ENCODE measurements around the gene DHDDS.
"Not testable (repeated sequence)": the region's sequence is repeated elsewhere in the genome, so short reads cannot be mapped to it uniquely, and the experiment has no call there.

The DHDDS gene

GRCh38 chr1:26472901-26473845 lies 41.1 kb downstream of the DHDDS start:
- intact Hi-C loops (cut with DNase I) = loop anchor here (1.0 to 2.0 kb wide), 2 partner anchors 28 to 41 kb away; partner anchors contain the start of gene DHDDS

DNA sequence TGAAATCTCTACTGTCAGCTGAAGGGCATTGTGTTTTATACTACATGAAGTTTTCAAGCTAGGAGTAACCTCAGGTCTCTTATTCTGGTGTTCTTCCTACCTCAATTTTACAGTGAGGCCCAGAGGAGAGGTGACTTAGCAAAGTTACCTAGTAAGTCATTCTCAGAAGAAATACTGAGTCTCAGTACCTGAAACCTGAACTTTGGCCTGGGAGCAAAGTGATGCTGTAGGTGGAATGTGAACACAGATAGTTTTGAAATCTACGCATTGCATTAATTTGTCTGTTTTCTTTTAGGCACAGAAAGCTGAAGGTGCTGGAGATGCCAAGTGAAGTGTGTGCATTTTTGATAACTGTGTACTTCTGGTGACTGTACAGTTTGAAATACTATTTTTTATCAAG lies 42.7 kb downstream of the DHDDS start:
- DNase-seq = no peak
- intact Hi-C loops (cut with DNase I) = no loop called here

More at GRCh38 chr1:26472901-26473845, 41.1 kb downstream of the DHDDS start:
- peak; percentile 95 to 100 (median 98) for DNase-seq

- intact Hi-C loops (cut with DNase I) = no loop called here
- DNase-seq = no peak
Observed at GRCh38 chr1:26475989-26476388, 43.9 kb downstream of the DHDDS start.

- DNase-seq = no peak
Observed at GRCh38 chr1:26476958-26477357, 44.8 kb downstream of the DHDDS start.

GRCh38 chr1:26477446-26478152 lies 45.5 kb downstream of the DHDDS start:
- intact Hi-C loops (cut with DNase I) = no loop called here
- peak in 1 of 10 donors; percentile 37 for DNase-seq

More at GRCh38 chr1:26476958-26477357, 44.8 kb downstream of the DHDDS start:
- intact Hi-C loops (cut with DNase I) = no loop called here

DNA sequence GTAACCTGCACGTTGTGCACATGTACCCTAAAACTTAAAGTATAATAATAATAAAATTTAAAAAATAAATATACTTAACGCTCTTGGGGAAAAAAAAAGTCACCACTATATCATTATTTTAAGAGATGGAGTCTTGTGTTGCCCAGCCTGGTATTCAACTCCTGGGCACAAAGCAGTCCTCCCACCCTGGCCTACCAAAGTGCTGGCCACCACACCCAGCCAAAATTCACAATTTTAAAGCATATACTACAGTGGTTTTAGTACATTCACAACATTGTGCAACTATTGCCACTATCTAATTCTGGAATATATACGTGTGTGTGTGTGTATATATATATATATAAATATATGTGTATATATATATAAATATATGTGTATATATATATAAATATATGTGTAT lies 46.0 kb downstream of the DHDDS start:
- intact Hi-C loops (cut with DNase I) = no loop called here
- DNase-seq = peak in 1 of 10 donors; percentile 26

GRCh38 chr1:26478988-26479387 lies 46.9 kb downstream of the DHDDS start:
- no peak for DNase-seq
- intact Hi-C loops (cut with DNase I) = no loop called here

- DNase-seq = no peak
- intact Hi-C loops (cut with DNase I) = no loop called here
Observed at GRCh38 chr1:26482921-26483320, 50.8 kb downstream of the DHDDS start.

DNA sequence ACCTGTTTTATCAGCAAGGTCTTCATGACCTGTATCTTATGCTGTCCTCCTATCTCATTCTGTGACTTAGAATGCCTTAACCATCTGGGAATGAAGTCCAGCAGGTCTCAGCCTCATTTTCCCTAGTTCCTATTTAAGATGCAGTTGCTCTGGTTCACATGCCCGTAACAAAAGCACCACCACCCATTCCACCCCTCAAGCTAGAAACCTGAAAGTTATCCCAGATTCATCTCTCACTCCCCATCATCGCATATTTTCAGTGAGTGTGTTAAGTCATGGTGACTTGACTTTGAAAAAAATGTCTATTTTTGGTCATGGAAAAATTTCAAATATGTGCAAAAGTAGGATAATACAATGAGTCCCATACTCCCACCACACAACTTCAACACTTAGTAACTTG lies 51.9 kb downstream of the DHDDS start:
- DNase-seq = no peak
- intact Hi-C loops (cut with DNase I) = no loop called here

DNA sequence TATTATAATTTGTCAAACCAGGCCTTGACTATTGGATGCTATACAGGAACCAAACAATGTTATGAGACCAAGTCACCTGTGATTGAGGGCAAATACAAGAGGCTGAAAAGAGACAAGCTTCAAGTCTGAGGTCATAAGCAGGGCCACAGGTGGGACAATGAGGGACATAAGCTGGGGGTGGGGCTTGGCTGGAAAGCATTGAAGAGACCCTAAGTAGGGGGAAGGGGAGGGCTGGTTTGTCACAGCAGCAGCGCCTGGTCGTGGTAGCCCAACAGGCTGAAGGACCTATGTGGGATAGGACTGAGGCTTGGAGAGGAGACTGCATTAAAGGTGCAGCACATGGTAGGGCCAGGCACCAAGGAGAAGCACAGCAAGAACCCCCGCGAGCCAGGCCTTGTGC lies 58.0 kb downstream of the DHDDS start:
- intact Hi-C loops (cut with DNase I) = no loop called here
- DNase-seq = peak in 1 of 10 donors; percentile 3

DNA sequence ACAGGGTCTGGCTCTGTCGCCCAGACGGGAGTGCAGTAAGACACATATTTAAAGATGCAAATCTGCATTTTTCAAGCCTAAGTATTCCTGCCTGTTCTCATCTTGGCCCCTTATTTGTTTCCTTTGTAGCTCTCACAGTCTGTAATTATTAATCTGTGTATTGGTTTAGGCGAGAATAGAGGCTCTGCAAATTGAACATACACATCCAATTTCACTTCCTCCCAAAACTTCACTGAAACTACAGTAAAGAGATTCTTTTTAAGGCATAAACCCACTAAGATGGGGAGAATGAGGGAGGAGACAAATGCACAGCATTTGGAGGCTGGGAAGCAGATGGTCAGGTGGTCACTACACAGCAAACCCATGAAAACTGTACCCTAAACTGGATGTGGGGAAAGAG lies 61.1 kb downstream of the DHDDS start:
- intact Hi-C loops (cut with DNase I) = no loop called here
- DNase-seq = no peak

GRCh38 chr1:26493938-26494337 lies 61.8 kb downstream of the DHDDS start:
- intact Hi-C loops (cut with DNase I) = no loop called here
- DNase-seq = peak in 1 of 10 donors; percentile 28

DNA sequence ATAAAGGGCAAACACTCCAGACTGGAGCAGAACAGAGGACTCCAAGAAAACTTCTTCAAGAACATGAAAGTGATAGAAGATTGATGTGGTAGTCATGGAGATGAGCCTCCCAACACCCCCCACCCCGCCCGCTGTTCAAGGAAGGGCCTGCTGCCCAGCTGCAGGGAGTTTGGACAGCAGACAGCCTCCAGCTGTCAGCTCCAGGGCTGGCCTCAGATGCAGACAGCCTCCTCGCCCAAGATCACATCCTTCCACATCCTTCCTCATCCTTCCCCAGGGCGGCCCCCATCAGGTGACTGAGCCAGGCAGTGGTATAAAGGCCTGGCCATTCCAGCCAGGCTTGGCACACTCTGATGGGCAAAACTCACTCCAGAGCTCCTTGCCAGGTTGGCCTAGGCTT lies 64.7 kb downstream of the DHDDS start:
- peak in 1 of 10 donors; percentile 72 for DNase-seq
- intact Hi-C loops (cut with DNase I) = no loop called here

DNA sequence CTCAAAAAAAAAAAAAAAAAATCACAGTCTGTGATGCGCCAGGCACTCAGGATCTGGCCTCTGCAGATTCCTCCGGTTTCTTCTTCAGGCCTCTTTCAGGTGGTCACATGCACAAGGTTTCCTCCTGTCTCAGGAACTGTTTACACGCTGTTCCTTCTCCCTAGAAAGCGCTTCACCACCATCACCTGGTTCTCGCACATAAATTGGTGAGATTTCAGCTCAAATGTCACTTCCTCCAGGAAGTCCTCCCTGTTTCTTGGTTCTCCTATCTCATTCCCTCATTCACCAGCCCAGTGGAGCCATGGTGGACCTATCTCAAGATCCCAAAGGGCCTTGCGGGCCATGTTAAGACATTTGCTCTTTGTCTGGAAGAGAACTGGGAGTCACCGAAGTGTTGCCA lies 66.8 kb downstream of the DHDDS start:
- intact Hi-C loops (cut with DNase I) = no loop called here
- DNase-seq = peak in 1 of 10 donors; percentile 31

DNA sequence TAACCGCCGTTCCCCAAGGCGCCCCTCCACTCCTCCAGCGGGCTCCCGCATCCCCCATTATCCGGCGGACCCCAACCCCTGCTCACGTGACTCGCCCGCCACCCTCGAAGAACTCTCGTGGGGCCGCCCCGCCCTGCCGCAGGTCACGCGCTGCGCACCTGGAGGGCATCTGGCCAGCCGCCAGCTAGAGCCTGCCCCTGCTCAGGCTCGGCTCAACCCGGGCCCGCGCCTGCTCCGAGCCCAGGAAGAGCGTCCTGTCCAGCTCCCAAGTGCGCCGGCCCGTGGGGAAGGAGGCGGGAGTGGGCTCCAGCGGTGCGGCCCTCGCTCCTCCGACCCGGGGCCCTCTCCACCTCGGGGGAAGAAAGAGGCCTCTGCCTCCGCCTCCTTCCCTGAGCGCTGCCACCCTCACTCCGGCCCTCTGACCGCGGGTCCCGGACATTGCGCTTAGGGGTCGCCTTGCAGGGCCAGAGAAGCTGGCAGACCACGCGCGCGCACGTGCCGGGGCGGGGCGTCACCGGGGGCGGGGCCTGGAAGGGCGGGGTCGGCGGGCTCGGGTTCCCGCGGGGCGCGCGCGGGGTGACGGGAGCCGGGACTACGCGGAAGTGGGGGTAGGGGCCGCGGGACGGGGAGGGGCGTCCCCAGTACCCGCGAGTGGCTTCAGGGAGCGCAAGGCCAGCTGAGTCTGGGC lies 68.5 kb downstream of the DHDDS start:
- intact Hi-C loops (cut with DNase I) = loop anchor here (1.0 to 10.0 kb wide), 3 partner anchors 28 to 289 kb away; partner anchors contain the start of gene HMGN2
- DNase-seq = peak; percentile 75 to 98 (median 88)

- intact Hi-C loops (cut with DNase I) = not testable (repeated sequence)
- peak in 2 of 10 donors; percentile 45 to 66 for DNase-seq
Observed at GRCh38 chr1:26510711-26511110, 78.6 kb downstream of the DHDDS start.

DNA sequence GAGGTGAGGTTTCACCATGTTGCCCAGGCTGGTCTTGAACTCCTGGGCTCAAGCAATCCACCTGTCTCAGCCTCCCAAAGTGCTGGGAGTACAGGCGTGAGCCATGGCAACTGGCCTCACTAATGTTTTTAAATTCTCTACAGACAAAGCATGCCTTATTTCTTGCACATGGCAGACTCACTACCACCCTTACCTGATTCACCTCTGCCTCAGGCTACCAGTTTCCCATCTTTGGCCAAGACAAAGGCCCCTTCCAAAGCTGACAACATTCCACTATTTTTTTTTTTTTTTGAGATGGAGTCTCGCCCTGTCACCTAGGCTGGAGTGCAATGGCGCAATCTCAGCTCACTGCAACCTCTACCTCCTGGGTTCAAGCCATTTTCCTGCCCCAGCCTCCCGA lies 83.7 kb downstream of the DHDDS start:
- DNase-seq = peak in 1 of 10 donors; percentile 8
- intact Hi-C loops (cut with DNase I) = not testable (repeated sequence)

GRCh38 chr1:26516987-26517765 lies 85.1 kb downstream of the DHDDS start:
- intact Hi-C loops (cut with DNase I) = no loop called here
- peak in 1 of 10 donors; percentile 14 for DNase-seq

- intact Hi-C loops (cut with DNase I) = no loop called here
- no peak for DNase-seq
Observed at GRCh38 chr1:26517766-26518049, 85.6 kb downstream of the DHDDS start.

DNA sequence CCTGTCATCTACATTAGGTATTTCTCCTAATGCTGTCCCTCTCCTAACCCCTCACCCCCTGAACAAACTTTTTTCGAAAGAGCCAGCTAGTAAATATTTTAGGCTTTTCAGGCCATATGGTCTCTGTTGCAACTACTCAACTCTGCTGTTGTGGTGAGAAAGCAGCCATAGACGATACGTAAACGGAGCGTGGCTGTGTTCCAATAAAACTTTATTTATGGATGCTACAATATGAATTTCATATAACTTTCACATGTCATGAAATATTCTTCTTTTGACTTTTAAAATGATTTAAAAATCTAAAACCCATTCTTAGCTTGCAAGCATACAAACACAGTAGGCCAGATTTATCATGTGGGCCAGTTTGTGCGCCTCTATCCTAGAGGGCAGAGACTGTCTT lies 86.2 kb downstream of the DHDDS start:
- DNase-seq = no peak
- intact Hi-C loops (cut with DNase I) = no loop called here

Data from posterior cingulate gyrus (tissue), 11 donors.